HG03378 (cell line): ENCODE data around the gene PGP.

Experiments used
- ATAC-seq: cut with Tn5 transposase; IDR thresholded peaks from one replicate; pipeline ENCODE4 v1.9.1; 2021; ENCODE audit warnings: mild to moderate bottlenecking, moderate library complexity; ENCODE audit not compliant: unreplicated experiment

The PGP gene

GRCh38 chr16:2166263-2167067 lies 48.2 kb downstream of the PGP start:
- no peak for ATAC-seq

DNA sequence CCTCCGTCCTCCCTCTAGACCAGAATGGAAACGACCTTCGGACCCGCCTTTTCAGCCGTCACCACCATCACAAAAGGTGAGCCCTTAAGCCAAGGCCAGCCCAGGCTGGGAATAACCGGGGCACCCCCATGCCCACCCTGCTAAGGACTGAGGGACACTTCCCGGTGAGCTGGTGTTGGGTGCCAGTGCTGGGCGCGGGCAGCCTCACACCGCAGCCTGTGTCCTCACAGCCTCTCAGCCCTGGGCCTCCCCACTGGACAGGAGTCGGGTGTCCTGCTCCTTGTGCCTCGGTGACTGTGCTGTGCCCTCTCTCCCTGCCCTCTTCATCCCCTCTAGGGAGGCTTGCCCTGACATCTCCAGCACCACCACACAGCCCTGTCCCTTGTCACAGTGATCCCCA lies 48.8 kb downstream of the PGP start:
- ATAC-seq, result no peak

GRCh38 chr16:2163211-2163881 lies 51.3 kb downstream of the PGP start:
- ATAC-seq, result no peak

DNA sequence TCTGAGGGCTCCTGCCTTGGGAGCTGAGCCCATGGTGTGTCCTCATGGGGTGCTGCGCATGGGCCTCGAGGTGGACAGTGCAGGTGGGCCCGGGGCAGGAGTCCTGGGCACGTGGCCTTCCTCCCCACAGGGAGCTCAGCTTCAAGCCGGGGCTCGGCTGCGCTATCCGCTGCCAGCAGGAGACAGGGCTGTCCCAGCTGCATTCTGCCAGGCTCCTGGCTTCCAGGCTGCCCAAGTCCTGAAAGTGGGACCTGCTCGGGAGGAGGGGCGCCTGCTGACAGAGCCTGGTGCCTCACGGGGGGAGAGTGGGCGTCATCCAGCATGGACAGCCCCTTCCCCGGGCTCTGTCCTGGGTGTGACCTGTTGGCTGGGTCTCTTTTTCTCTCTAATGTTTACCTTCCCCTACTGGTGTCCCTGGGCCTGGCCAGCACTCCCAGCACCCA lies 51.9 kb downstream of the PGP start:
- no peak for ATAC-seq

DNA sequence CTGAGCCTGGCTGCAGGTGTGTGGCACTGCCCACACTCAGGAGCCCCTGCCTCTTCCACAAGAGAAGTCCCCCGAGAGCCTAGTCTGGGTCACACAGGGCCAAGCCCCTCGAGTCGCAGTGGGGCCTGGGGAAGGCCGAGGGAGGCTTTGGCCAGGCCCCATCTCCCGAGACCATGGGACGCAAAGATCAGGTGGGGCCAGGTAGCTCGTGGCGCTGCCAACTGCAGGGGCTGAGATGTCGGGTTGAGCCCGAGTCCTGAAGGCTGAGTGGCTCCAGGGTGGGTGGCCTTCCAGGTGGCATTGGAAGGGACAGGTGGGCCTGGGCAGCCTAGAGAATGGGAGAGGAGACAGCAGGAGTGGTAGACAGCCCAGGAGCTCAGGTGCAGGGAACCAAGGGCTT lies 52.7 kb downstream of the PGP start:
- ATAC-seq, result no peak
